Stomach (tissue), 4 donors: ENCODE data around the gene NEMF.

ENCODE experiments used
- EP300 ChIP-seq: sonication (generic); formaldehyde crosslinking; IDR thresholded peaks from one replicate; pipeline ENCODE4 v1.6.1; 2017; ENCODE audit warnings: antibody characterized with exemption
- POLR2A ChIP-seq, 4 donors: fragments of 450-650 bp; IDR thresholded peaks; one replicate each; pipeline ENCODE4 v1.6.1; 2016; ENCODE audit warnings: antibody characterized with exemption in 4 of 4, control low read depth in 2 of 4, mild to moderate bottlenecking in 1 of 4, moderate library complexity in 1 of 4
- TF ChIP-seq, protein P1 (sequence below), 7 experiments: fragments of 450-650 bp in 4 of 7; fragments of 200-600 bp in 3 of 7; sonication (generic) in 3 of 7; IDR thresholded peaks; one replicate each; pipeline ENCODE4 v1.5.1; 2016 to 2019; ENCODE audit warnings: antibody characterized with exemption in 7 of 7, control low read depth in 2 of 7, mild to moderate bottlenecking in 1 of 7

DNA sequence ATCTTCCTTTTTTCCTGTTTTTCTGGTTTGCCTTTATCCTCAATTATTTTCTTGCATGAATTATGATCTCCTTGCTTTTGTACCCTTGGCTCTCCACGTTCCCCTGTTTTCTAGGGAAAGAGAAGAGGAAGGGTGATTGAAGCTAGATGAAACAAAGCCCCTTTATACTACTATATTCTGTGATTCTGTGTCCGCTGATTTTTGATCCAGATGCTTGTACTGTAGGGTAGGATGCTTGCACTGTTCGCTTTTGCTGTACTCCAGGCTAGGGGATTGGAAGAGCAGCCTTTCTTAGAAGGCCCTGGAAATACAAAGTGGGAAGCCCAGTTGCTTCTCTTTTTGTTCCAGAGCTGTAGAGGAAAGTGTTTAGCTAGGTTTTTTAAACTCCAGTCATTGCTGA, 119.7 kb downstream of the NEMF start:
- TF ChIP-seq, protein P1, sequence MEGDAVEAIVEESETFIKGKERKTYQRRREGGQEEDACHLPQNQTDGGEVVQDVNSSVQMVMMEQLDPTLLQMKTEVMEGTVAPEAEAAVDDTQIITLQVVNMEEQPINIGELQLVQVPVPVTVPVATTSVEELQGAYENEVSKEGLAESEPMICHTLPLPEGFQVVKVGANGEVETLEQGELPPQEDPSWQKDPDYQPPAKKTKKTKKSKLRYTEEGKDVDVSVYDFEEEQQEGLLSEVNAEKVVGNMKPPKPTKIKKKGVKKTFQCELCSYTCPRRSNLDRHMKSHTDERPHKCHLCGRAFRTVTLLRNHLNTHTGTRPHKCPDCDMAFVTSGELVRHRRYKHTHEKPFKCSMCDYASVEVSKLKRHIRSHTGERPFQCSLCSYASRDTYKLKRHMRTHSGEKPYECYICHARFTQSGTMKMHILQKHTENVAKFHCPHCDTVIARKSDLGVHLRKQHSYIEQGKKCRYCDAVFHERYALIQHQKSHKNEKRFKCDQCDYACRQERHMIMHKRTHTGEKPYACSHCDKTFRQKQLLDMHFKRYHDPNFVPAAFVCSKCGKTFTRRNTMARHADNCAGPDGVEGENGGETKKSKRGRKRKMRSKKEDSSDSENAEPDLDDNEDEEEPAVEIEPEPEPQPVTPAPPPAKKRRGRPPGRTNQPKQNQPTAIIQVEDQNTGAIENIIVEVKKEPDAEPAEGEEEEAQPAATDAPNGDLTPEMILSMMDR (IDR thresholded peaks at IDR 0.05), result no peak
- TF ChIP-seq EP300 (no peak), POLR2A (IDR thresholded peaks at IDR 0.05) (no peak)
